RWPE1 (cell line): ENCODE results near the gene ZNF740.

Experiments
- CTCF ChIA-PET: fragments of 350-600 bp; sonication (Branson Sonifier 250); formaldehyde crosslinking; extraction: SDS; loops from one replicate; lab custom pipeline; 2021; lab: Yijun Ruan, JAX
- POLR2A ChIA-PET: fragments of 400-600 bp; formaldehyde crosslinking; extraction: SDS; loops from one replicate; lab custom pipeline; 2020; ENCODE audit warnings: antibody characterized with exemption; ENCODE audit not compliant: low non-redundant PET; lab: Yijun Ruan, JAX
- DNase-seq: peaks from one replicate; pipeline ENCODE4 v3.0.0; 2012; ENCODE audit warnings: low spot score
- H3K27ac ChIP-seq: fragments of 450-650 bp; 2 replicates; pipeline ENCODE4 v1.5.1; 2017
- TF ChIP-seq, protein P1 (sequence below): fragments of 450-650 bp; conservative IDR thresholded peaks from 2 replicates; pipeline ENCODE4 v1.5.1; 2017; ENCODE audit warnings: low read depth, mild to moderate bottlenecking

ZNF740 gene

GRCh38 chr12:53192531-53193021 is 12.1 kb downstream of the ZNF740 start:
- DNase-seq, result no peak
- POLR2A ChIA-PET, result interaction anchor here (0.6 kb wide), 1 partner anchor 206 kb away, joined by 3 read pairs; no protein-coding TSS in a partner anchor
- CTCF ChIA-PET, result interaction anchor here (0.5 to 1.2 kb wide), 4 partner anchors 33 to 127 kb away, joined by 3 to 8 read pairs (median 4); no protein-coding TSS in a partner anchor
- peak overlapping the region; percentile 31; the same call in 1 of the 2 replicates for H3K27ac ChIP-seq
- TF ChIP-seq, protein P1, sequence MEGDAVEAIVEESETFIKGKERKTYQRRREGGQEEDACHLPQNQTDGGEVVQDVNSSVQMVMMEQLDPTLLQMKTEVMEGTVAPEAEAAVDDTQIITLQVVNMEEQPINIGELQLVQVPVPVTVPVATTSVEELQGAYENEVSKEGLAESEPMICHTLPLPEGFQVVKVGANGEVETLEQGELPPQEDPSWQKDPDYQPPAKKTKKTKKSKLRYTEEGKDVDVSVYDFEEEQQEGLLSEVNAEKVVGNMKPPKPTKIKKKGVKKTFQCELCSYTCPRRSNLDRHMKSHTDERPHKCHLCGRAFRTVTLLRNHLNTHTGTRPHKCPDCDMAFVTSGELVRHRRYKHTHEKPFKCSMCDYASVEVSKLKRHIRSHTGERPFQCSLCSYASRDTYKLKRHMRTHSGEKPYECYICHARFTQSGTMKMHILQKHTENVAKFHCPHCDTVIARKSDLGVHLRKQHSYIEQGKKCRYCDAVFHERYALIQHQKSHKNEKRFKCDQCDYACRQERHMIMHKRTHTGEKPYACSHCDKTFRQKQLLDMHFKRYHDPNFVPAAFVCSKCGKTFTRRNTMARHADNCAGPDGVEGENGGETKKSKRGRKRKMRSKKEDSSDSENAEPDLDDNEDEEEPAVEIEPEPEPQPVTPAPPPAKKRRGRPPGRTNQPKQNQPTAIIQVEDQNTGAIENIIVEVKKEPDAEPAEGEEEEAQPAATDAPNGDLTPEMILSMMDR, result no peak

DNA sequence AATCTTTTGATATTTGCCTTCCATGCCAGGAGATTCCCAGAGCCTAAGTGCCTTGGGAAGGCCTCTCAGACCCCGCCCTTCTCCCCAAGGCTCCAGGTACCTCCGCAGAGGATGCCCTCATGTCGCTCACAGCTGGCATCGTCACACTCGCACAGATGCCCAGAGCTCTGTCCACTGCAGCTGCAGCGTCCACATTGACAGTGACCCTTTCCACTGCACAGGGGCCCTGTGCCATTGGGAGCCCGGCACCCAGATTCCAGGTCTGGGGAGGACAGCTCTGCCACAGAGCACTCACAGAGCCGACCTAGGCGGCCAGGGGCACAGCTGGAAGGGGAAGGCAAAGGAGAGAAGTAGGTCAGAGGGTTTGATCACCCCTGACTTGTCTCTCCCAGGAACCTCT is 12.5 kb downstream of the ZNF740 start:
- TF ChIP-seq, protein P1, result no peak
- POLR2A ChIA-PET, result no interaction called here
- no peak for DNase-seq
- no peak overlapping the region for H3K27ac ChIP-seq
- CTCF ChIA-PET, result interaction anchor here (1.0 to 1.2 kb wide), 3 partner anchors 18 to 127 kb away, joined by 3 to 8 read pairs (median 4); no protein-coding TSS in a partner anchor

- no peak for DNase-seq
- TF ChIP-seq, protein P1, result no peak
- ChIA-PET CTCF (interaction anchor here (1.0 kb wide), 1 partner anchor 19 kb away, joined by 3 read pairs; no protein-coding TSS in a partner anchor), POLR2A (no interaction called here)
- H3K27ac ChIP-seq, result no peak overlapping the region
These were observed 13.6 kb downstream of the ZNF740 start for GRCh38 chr12:53193985-53194716.

GRCh38 chr12:53194973-53195372 is 14.5 kb downstream of the ZNF740 start:
- ChIA-PET POLR2A (interaction anchor here (0.6 kb wide), 1 partner anchor 34 kb away, joined by 4 read pairs; no protein-coding TSS in a partner anchor), CTCF (interaction anchor here (1.3 kb wide), 2 partner anchors 10 to 129 kb away, joined by 3 to 4 read pairs; no protein-coding TSS in a partner anchor)
- TF ChIP-seq, protein P1, result no peak
- DNase-seq, result no peak
- H3K27ac ChIP-seq, result no peak overlapping the region

DNA sequence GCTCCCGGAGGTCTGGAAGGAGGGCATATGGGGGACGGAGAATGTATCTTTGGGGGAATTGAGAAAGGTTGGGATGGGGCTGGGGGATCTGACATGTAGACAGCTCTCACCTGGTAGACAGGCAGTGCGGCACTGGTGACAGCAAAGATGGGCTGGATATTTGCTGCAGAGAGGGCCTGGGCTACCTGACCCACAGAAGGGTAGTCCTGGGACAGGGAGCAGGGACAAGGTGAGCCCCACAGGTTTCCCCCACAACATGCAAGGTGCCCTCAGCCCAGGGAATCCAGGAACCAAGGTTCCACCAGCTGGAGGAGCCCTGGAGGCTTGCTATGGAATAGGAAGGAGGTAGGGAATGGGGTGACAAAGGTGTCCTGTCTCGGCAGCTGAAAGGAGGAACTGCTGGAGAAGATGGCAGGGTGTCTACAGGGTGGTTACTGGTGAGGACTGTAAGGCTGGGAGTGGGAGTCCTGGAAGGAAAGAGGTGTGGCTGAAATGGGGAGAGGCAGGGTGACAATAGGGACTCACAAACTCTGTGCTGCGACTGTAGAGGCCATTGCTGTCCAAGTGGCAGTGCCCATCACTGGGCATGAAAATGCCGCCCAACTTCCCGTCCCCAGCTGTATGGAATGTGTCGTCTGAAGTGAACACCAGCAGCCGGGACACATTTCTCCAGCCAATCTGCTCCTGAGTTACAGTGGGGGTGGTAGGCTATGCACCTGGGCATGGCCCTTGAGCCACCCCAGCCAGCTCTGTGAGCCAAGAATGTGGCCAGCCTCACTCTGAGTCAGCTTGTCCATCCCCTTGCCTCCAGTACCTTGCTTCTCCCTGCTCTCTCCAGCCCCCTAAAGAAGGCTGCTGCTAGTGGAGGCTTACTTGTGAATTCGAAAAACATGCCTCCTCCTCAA is 15.2 kb downstream of the ZNF740 start:
- ChIA-PET CTCF (interaction anchor here (0.7 to 1.3 kb wide), 3 partner anchors 9 to 130 kb away, joined by 3 to 4 read pairs (median 4); no protein-coding TSS in a partner anchor), POLR2A (interaction anchor here (0.6 to 0.7 kb wide), 3 partner anchors 15 to 51 kb away, joined by 3 to 4 read pairs (median 3); no protein-coding TSS in a partner anchor)
- no peak for DNase-seq
- TF ChIP-seq, protein P1, result no peak
- no peak overlapping the region for H3K27ac ChIP-seq
